NB4 (cell line): ENCODE results near the gene KRT28.

Source experiments
- MYC ChIP-seq: IDR thresholded peaks from 2 replicates; pipeline ENCODE4 v1.6.1; 2011; ENCODE audit warnings: low read depth, low read length
- TF ChIP-seq, protein P1 (sequence below): IDR thresholded peaks from 2 replicates; pipeline ENCODE4 v1.6.1; 2011; ENCODE audit warnings: low read depth, low read length
- TF ChIP-seq, protein P2 (sequence below): IDR thresholded peaks from one replicate; pipeline ENCODE4 v1.5.1; 2012; ENCODE audit warnings: low read depth, low read length

- TF ChIP-seq, protein P1, sequence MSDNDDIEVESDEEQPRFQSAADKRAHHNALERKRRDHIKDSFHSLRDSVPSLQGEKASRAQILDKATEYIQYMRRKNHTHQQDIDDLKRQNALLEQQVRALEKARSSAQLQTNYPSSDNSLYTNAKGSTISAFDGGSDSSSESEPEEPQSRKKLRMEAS = no peak
- TF ChIP-seq, protein P2, sequence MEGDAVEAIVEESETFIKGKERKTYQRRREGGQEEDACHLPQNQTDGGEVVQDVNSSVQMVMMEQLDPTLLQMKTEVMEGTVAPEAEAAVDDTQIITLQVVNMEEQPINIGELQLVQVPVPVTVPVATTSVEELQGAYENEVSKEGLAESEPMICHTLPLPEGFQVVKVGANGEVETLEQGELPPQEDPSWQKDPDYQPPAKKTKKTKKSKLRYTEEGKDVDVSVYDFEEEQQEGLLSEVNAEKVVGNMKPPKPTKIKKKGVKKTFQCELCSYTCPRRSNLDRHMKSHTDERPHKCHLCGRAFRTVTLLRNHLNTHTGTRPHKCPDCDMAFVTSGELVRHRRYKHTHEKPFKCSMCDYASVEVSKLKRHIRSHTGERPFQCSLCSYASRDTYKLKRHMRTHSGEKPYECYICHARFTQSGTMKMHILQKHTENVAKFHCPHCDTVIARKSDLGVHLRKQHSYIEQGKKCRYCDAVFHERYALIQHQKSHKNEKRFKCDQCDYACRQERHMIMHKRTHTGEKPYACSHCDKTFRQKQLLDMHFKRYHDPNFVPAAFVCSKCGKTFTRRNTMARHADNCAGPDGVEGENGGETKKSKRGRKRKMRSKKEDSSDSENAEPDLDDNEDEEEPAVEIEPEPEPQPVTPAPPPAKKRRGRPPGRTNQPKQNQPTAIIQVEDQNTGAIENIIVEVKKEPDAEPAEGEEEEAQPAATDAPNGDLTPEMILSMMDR = no peak
- TF ChIP-seq MYC = no peak
Measured at GRCh38 chr17:40796846-40797245, 2.9 kb downstream of the KRT28 start.
